HG03442 (cell line): ENCODE results near the gene THEM4.
A peak's percentile ranks its signal among the peaks of the same experiment; 100 is the strongest.
"Not testable (repeated sequence)": the region's sequence is repeated elsewhere in the genome, so short reads cannot be mapped to it uniquely, and the experiment has no call there.

Experiments used
- ATAC-seq: cut with Tn5 transposase; IDR thresholded peaks from one replicate; pipeline ENCODE4 v1.9.1; 2021; ENCODE audit warnings: mild to moderate bottlenecking, moderate library complexity; ENCODE audit not compliant: unreplicated experiment

THEM4 gene

GRCh38 chr1:151860504-151861187 is 48.7 kb downstream of the THEM4 start:
- ATAC-seq = no peak

- ATAC-seq = no peak
Measured at GRCh38 chr1:151859891-151860293, 49.4 kb downstream of the THEM4 start.

- no peak for ATAC-seq
Measured at GRCh38 chr1:151858886-151859665, 50.2 kb downstream of the THEM4 start.

- ATAC-seq = no peak
Measured at GRCh38 chr1:151858030-151858746, 51.1 kb downstream of the THEM4 start.

GRCh38 chr1:151855933-151856332 is 53.4 kb downstream of the THEM4 start:
- ATAC-seq = no peak

GRCh38 chr1:151855516-151855915 is 53.8 kb downstream of the THEM4 start:
- ATAC-seq = not testable (repeated sequence)

- ATAC-seq = no peak
Measured at GRCh38 chr1:151854658-151855057, 54.7 kb downstream of the THEM4 start.

- ATAC-seq = no peak
Measured at GRCh38 chr1:151853411-151853943, 55.8 kb downstream of the THEM4 start, which contains the start of gene THEM5. Gene THEM5, minus strand, starts transcription at chr1:151853712. Its CDS starts 147 bp downstream, at chr1:151853565.

GRCh38 chr1:151852733-151853132 is 56.6 kb downstream of the THEM4 start:
- ATAC-seq = no peak

- no peak for ATAC-seq
Measured at GRCh38 chr1:151851886-151852285, 57.4 kb downstream of the THEM4 start.

GRCh38 chr1:151849871-151850270 is 59.4 kb downstream of the THEM4 start:
- no peak for ATAC-seq

- ATAC-seq = no peak
Measured at GRCh38 chr1:151849126-151849525, 60.2 kb downstream of the THEM4 start.

- ATAC-seq = no peak
Measured at GRCh38 chr1:151847867-151848596, 61.3 kb downstream of the THEM4 start.

GRCh38 chr1:151846686-151847237 is 62.5 kb downstream of the THEM4 start:
- ATAC-seq = no peak

GRCh38 chr1:151846062-151846568 is 63.2 kb downstream of the THEM4 start:
- ATAC-seq = no peak

GRCh38 chr1:151843398-151843797 is 65.9 kb downstream of the THEM4 start:
- no peak for ATAC-seq

- ATAC-seq = no peak
Measured at GRCh38 chr1:151841141-151841540, 68.2 kb downstream of the THEM4 start.

- no peak for ATAC-seq
Measured at GRCh38 chr1:151840421-151840820, 68.9 kb downstream of the THEM4 start.

- ATAC-seq = peak; percentile 29
Measured at GRCh38 chr1:151839457-151840403, 69.6 kb downstream of the THEM4 start, which contains the start of gene C2CD4D. Gene C2CD4D, minus strand, starts transcription at chr1:151839820. Its CDS starts 831 bp downstream, at chr1:151838989.
